CD14-positive monocyte (primary cell): ENCODE results near the gene CATSPERZ. TPM values are rescaled to one million over a fixed set of nuclear protein-coding genes. Genes with fewer than 3 reads are reported as not detected.

ENCODE experiments used
- DNase-seq, 3 donors: peaks; one replicate each; pipeline ENCODE4 v3.0.0-alpha.2; 2011 to 2022
- H2AFZ ChIP-seq: 2 replicates; pipeline ENCODE4 v1.6.0; 2012; ENCODE audit warnings: mild to moderate bottlenecking, low read depth, low read length, inconsistent platforms; ENCODE audit not compliant: insufficient read depth, poor library complexity, severe bottlenecking
- H3K27ac ChIP-seq, 2 donors: 1 replicate in 1 of 2; 2 replicates in 1 of 2; pipeline ENCODE4 v1.5.1; 2012 to 2013; ENCODE audit warnings: low read length in 2 of 2, control low read depth in 1 of 2, inconsistent platforms in 1 of 2, low read depth in 1 of 2, mild to moderate bottlenecking in 1 of 2
- H3K27me3 ChIP-seq, 2 donors: one replicate each; pipeline versions ENCODE4 v1.6.0 to v1.6.1; 2011 to 2013; ENCODE audit warnings: low read length in 2 of 2; ENCODE audit not compliant: control insufficient read depth in 2 of 2, insufficient read depth in 2 of 2
- H3K36me3 ChIP-seq, 2 donors: replicated peaks in 1 of 2; 1 replicate in 1 of 2; 2 replicates in 1 of 2; pipeline versions ENCODE4 v1.5.1 to v1.6.1; 2012 to 2013; ENCODE audit warnings: low read length in 2 of 2, control low read depth in 1 of 2, inconsistent platforms in 1 of 2, mild to moderate bottlenecking in 1 of 2; ENCODE audit not compliant: insufficient read depth in 2 of 2, control insufficient read depth in 1 of 2
- H3K4me1 ChIP-seq, 2 donors: 1 replicate in 1 of 2; 2 replicates in 1 of 2; pipeline versions ENCODE4 v1.5.1 to v1.6.1; 2012 to 2013; ENCODE audit warnings: low read length in 2 of 2, control low read depth in 1 of 2, inconsistent platforms in 1 of 2, mild to moderate bottlenecking in 1 of 2, moderate library complexity in 1 of 2; ENCODE audit not compliant: insufficient read depth in 2 of 2, control insufficient read depth in 1 of 2
- H3K4me2 ChIP-seq: replicated peaks from 2 replicates; pipeline ENCODE3; 2012; ENCODE audit warnings: low read length, moderate library complexity, mild to moderate bottlenecking; ENCODE audit not compliant: poor library complexity, severe bottlenecking; ENCODE audit errors: extremely low read depth
- H3K4me3 ChIP-seq, 3 experiments: fragments of 200-600 bp in 1 of 3; sonication (generic) in 1 of 3; replicated peaks in 1 of 3; 1 replicate in 2 of 3; 2 replicates in 1 of 3; pipeline ENCODE4 v1.5.1; 2011 to 2013; ENCODE audit warnings: low read length in 3 of 3, mild to moderate bottlenecking in 3 of 3, control low read depth in 2 of 3, low read depth in 2 of 3, inconsistent platforms in 1 of 3, moderate library complexity in 1 of 3
- H3K79me2 ChIP-seq: 2 replicates; pipeline ENCODE4 v1.6.0; 2012; ENCODE audit warnings: mild to moderate bottlenecking, control low read depth, inconsistent platforms, low read length, moderate library complexity; ENCODE audit not compliant: insufficient read depth
- H3K9ac ChIP-seq: 2 replicates; pipeline ENCODE4 v1.6.0; 2017; ENCODE audit warnings: low read length, mild to moderate bottlenecking; ENCODE audit not compliant: insufficient read depth, poor library complexity, severe bottlenecking
- H3K9me3 ChIP-seq, 2 donors: replicated peaks in 1 of 2; 1 replicate in 1 of 2; 2 replicates in 1 of 2; pipeline versions ENCODE4 v1.5.1 to v1.6.1; 2012 to 2013; ENCODE audit warnings: low read length in 2 of 2, control low read depth in 1 of 2; ENCODE audit not compliant: control insufficient read depth in 1 of 2, insufficient read depth in 1 of 2
- H4K20me1 ChIP-seq: 2 replicates; pipeline ENCODE4 v1.6.0; 2012; ENCODE audit warnings: mild to moderate bottlenecking, low read length, control low read depth, moderate library complexity; ENCODE audit not compliant: insufficient read depth
- H3K27ac Mint-ChIP-seq, 7 donors: one replicate each; pipeline ENCODE4 v1.8.0; 2020; ENCODE audit warnings: mild to moderate bottlenecking in 7 of 7, mixed read lengths in 7 of 7, moderate library complexity in 6 of 7, inconsistent platforms in 2 of 7
- H3K27me3 Mint-ChIP-seq, 3 donors: one replicate each; pipeline ENCODE4 v1.8.0; 2021 to 2022; ENCODE audit warnings: low read depth in 3 of 3, mild to moderate bottlenecking in 3 of 3, mixed read lengths in 3 of 3, moderate library complexity in 3 of 3, inconsistent platforms in 1 of 3
- H3K36me3 Mint-ChIP-seq, 2 donors: one replicate each; pipeline ENCODE4 v1.8.0; 2020; ENCODE audit warnings: mixed read lengths in 2 of 2, inconsistent platforms in 1 of 2, mild to moderate bottlenecking in 1 of 2
- H3K4me1 Mint-ChIP-seq: one replicate; pipeline ENCODE4 v1.8.0; 2020; ENCODE audit warnings: mild to moderate bottlenecking, mixed read lengths
- H3K4me3 Mint-ChIP-seq, 2 donors: one replicate each; pipeline ENCODE4 v1.8.0; 2020; ENCODE audit warnings: mild to moderate bottlenecking in 2 of 2, mixed read lengths in 2 of 2, moderate library complexity in 1 of 2
- H3K9me3 Mint-ChIP-seq, 7 donors: one replicate each; pipeline ENCODE4 v1.8.0; 2020 to 2022; ENCODE audit warnings: mixed read lengths in 7 of 7, mild to moderate bottlenecking in 6 of 7, moderate library complexity in 6 of 7, inconsistent platforms in 2 of 7
- WGBS: methylation state at CpG from one replicate; pipeline ENCODE4 v1.1.5; 2013; ENCODE audit warnings: missing lambda C conversion rate; ENCODE audit not compliant: insufficient coverage; 5-methylcytosine and 5-hydroxymethylcytosine counted together
- intact Hi-C, 2 donors: fragments of 100-400 bp; cut with micrococcal nuclease; formaldehyde crosslinking; loops; one replicate each; pipeline versions ENCODE4 v1.15.0 to v1.15.1; 2023
- polyA plus RNA-seq, 3 donors: library from polyadenylated mRNA; depleted of rRNA in 1 of 3; unstranded in 2 of 3; stranded (reverse) in 1 of 3; fragments of 300-500 nt in 2 of 3; fragments of >200 nt in 1 of 3; fragmentation: Illumina TruSeq in 2 of 3; gene quantifications; 1 replicate in 2 of 3; 2 replicates in 1 of 3; pipeline ENCODE4 v1.2.3, GENCODE V29; 2012 to 2021
- TF ChIP-seq, protein P1 (sequence below): fragments of 200-600 bp; IDR thresholded peaks from one replicate; pipeline ENCODE4 v1.8.0; 2022; ENCODE audit warnings: antibody characterized with exemption, mild to moderate bottlenecking

Gene CATSPERZ
- polyA plus RNA-seq, 3 donors, result not detected

DNA sequence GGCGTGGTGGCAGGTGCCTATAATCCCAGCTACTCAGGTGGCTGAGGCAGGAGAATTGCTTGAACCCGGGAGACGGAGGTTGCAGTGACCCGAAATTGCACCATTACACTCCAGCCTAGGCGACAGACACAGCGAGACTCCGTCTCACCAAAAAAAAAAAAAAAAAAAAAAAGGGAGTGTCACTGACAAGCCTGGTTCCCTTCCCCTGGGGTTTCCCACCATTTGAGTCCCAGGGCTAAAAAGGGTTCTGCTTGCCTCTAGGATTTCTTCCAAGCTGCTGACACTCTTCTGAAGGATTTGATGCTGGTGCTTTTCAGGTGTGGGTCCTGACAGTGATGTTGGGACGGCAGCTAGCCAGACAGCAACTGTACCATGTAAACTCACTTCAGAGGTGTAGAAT, 38.6 kb downstream of the CATSPERZ start:
- TF ChIP-seq, protein P1, sequence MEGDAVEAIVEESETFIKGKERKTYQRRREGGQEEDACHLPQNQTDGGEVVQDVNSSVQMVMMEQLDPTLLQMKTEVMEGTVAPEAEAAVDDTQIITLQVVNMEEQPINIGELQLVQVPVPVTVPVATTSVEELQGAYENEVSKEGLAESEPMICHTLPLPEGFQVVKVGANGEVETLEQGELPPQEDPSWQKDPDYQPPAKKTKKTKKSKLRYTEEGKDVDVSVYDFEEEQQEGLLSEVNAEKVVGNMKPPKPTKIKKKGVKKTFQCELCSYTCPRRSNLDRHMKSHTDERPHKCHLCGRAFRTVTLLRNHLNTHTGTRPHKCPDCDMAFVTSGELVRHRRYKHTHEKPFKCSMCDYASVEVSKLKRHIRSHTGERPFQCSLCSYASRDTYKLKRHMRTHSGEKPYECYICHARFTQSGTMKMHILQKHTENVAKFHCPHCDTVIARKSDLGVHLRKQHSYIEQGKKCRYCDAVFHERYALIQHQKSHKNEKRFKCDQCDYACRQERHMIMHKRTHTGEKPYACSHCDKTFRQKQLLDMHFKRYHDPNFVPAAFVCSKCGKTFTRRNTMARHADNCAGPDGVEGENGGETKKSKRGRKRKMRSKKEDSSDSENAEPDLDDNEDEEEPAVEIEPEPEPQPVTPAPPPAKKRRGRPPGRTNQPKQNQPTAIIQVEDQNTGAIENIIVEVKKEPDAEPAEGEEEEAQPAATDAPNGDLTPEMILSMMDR, result no peak
- Mint-ChIP-seq H3K36me3 (peaks cover 20 to 26% of the 10 kb centered on the region in 2 donors), H3K4me3 (no peak overlapping the region), H3K4me1 (peaks cover 50% of the 10 kb centered on the region), H3K27me3 (no peaks in the 10 kb centered on the region), H3K27ac (peak overlapping the region; percentile 41 to 98 (median 92)), H3K9me3 (no peaks in the 10 kb centered on the region)
- no peaks in the 10 kb centered on the region for H3K27me3 ChIP-seq
- intact Hi-C loops, result no loop called here
- H3K27ac ChIP-seq, result peak overlapping the region in 1 of 2 donors; percentile 90
- peak in 1 of 3 donors; percentile 36 for DNase-seq
- H4K20me1 ChIP-seq, result peaks cover 32% of the 10 kb centered on the region
- 100% methylated on average over 1 of the region's 8 CpGs for WGBS
- H3K4me2 ChIP-seq, result no peak overlapping the region
- no peak overlapping the region for H2AFZ ChIP-seq
- peaks cover 8 to 9% of the 10 kb centered on the region in 2 donors for H3K36me3 ChIP-seq
- no peaks in the 10 kb centered on the region for H3K9me3 ChIP-seq
- H3K9ac ChIP-seq, result no peak overlapping the region
- H3K4me1 ChIP-seq, result peaks cover 47 to 62% of the 10 kb centered on the region in 2 donors
- peaks cover 35% of the 10 kb centered on the region for H3K79me2 ChIP-seq
- H3K4me3 ChIP-seq, result peak overlapping the region in 1 of 3 experiments; percentile 93

DNA sequence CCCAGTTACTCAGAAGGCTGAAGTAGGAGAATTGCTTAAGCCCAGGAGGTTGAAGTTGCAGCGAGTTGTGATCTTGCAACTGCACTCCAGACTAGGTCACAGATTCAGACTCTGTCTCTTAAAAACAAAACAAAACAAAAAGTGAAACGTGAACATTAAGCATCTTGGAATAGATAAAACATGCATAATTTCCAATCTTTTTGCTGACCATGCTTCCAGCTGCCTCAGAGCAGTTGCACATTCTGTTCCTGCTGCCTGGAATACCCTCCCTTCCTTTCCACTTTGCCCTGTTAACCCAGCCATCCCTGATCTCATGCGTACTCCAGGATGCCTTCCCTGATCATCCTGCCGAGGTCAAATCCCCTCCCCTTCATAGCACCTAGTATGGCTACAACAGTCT, 39.1 kb downstream of the CATSPERZ start:
- H3K4me2 ChIP-seq, result peak overlapping the region; percentile 87
- Mint-ChIP-seq H3K4me1 (peaks cover 50% of the 10 kb centered on the region), H3K9me3 (no peaks in the 10 kb centered on the region), H3K27me3 (no peaks in the 10 kb centered on the region), H3K4me3 (peak overlapping the region; percentile 85 to 90), H3K27ac (peak overlapping the region; percentile 81 to 98 (median 94)), H3K36me3 (peaks cover 20 to 30% of the 10 kb centered on the region in 2 donors)
- peaks cover 38% of the 10 kb centered on the region for H4K20me1 ChIP-seq
- H3K36me3 ChIP-seq, result peaks cover 13 to 14% of the 10 kb centered on the region in 2 donors
- no peaks in the 10 kb centered on the region for H3K27me3 ChIP-seq
- H3K27ac ChIP-seq, result peak overlapping the region; percentile 79 to 90
- no peak for DNase-seq
- peaks cover 47 to 60% of the 10 kb centered on the region in 2 donors for H3K4me1 ChIP-seq
- peak overlapping the region; percentile 68 for H2AFZ ChIP-seq
- 71% methylated on average over 1 of the region's 4 CpGs for WGBS
- peaks cover 40% of the 10 kb centered on the region for H3K79me2 ChIP-seq
- peak overlapping the region; percentile 82 for H3K9ac ChIP-seq
- peak overlapping the region in 1 of 3 experiments; percentile 93 for H3K4me3 ChIP-seq
- no peaks in the 10 kb centered on the region for H3K9me3 ChIP-seq
- intact Hi-C loops, result no loop called here
- TF ChIP-seq, protein P1, result no peak
